ENCODE data around the gene REPS1. TPM values are rescaled to one million over a fixed set of nuclear protein-coding genes. Genes with fewer than 3 reads are reported as not detected.

REPS1 gene
- total RNA-seq, 1 donor from 2014 or later = 133 TPM

DNA sequence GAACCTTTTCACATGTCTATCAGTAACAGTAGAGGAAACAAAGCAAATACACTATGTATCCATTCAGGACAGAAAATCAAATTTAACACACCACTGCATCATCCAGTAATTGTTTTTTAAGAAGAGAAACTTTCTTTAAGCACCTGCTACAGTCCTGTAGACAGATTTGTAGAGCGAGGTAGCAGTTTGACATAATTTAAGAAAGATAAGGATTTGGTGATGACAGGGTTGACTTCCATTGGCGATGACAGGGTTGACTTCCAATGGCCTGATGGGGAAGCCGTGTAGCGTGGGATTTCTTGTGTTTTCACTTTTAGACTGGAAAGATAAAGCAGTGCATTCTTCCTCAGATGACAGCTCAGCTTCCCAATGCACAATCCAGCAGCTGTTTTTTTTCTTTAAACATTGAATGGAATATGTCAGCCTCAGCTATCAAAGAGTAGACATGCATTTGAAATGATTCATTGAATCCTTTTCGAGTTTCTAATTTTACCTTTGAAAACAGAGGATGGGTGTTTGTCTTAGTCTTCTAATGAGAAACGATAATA lies 123.6 kb downstream of the REPS1 start:
- FAIRE-seq (no peak), DNase-seq (ENCODE audit: low spot score in 2 of 2) (no peak)

DNA sequence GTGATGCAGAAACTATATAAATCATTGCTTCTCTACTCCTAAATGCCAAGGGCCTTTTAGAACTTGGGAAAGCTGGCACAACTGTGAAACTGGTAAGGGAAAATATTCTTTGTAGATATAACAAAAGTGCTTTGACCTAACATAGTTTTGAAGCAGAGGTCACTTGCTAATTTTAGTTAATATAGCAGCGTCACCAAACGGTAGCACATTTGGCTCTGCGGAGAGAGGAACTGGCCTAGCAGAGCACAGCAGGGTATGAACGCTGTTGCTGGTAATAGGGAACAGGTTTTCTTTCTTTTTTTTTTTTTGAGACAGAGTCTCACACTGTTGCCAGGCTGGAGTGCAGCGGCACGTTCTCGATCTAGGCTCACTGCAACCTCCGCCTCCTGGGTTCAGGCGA lies 124.7 kb downstream of the REPS1 start:
- DNase-seq (ENCODE audit: low spot score in 2 of 2) = no peak
- no peak for FAIRE-seq

DNA sequence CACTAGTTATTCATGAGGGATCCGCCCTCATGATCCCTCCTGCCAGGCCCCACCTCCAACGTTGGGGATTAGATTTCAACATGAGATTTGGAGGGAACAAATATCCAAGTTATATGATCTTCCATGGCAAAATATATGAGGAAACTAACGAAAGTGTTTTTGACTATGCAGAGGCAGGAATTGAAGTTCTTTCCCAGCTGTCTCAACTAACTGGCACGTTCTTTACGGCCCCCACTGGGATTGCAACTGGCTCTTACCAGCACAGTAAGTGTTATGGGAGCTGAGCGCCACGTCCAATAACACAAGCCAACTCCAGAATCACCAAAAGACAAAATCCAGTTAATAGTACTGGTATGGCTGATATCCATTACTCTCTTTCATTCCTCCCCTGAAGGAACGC lies 125.6 kb downstream of the REPS1 start:
- DNase-seq (ENCODE audit: low spot score in 2 of 2) (no peak), FAIRE-seq (no peak)

DNA sequence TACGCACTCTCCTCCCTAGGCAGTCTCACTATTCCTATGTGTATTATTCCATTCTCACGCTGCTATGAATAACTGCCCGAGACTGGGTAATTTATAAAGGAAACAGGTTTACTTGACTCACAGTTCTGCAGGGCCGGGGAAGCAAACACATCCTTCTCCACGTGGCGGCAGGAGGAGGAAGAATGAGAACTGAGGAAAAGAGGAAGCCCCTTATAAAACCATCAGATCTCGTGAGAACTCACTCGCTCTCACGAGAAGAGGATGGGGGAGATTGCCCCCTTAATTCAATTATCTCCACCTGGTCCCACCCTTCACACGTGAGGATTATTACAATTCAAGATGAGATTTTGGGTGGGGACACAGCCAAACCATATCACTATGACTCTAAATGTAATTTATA lies 130.3 kb downstream of the REPS1 start:
- FAIRE-seq (no peak), DNase-seq (ENCODE audit: low spot score in 2 of 2) (no peak)

DNA sequence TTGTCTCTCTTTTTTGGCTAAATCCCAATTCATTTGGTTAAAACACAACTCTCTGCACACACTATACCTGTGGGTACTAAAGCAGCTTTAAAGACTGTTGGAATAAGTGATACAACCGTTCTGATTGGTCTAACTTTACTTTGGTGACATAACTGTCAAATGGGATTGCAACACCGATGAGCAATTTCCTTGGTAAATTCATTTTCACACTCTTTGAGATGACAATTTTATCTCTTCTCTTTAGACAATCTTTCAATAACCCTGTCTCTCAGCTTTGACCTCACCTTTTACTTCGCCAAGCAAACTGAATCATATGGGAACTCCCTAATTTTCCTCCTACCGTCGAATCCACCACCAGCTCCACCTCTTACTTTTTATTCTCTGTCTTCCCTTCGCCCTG lies 131.4 kb downstream of the REPS1 start:
- DNase-seq (ENCODE audit: low spot score in 2 of 2) (no peak), FAIRE-seq (no peak)

Other genes starting within 250 kb of the REPS1 start
- 8.6 TPM for gene CCDC28A, start 214.5 kb downstream of the REPS1 start, total RNA-seq
- gene ECT2L, start 192.2 kb downstream of the REPS1 start, total RNA-seq = 0.82 TPM
- 55.4 TPM for gene ABRACL, start 40.5 kb upstream of the REPS1 start, total RNA-seq
- 56.3 TPM for gene HECA, start 146.8 kb upstream of the REPS1 start, total RNA-seq